K562 (cell line): Measurements from ENCODE around the gene CSRP2. TPM values are rescaled to one million over a fixed set of nuclear protein-coding genes. Genes with fewer than 3 reads are reported as not detected.

Experiments
- ATAC-seq: fragments of 200-7000 bp; cut with Tn5 transposase; 3 replicates; pipeline ENCODE4 v1.9.1; 2020; ENCODE audit warnings: moderate library complexity
- BruUV-seq: library from RNA; stranded (reverse); fragments of 400-500 nt; replicated peaks from 2 replicates; lab custom pipeline; 2021; lab: Mats Ljungman, UMichigan
- CTCF ChIA-PET: fragments of 300-600 bp; formaldehyde crosslinking; extraction: SDS; loops from one replicate; lab custom pipeline; 2021; ENCODE audit warnings: low intra/inter-chr PET ratio; lab: Yijun Ruan, JAX
- POLR2A ChIA-PET: fragments of 300-600, 350-650 bp; sonication (Branson Sonifier 250); formaldehyde crosslinking; extraction: SDS; loops from one replicate; lab custom pipeline; 2021; ENCODE audit warnings: antibody characterized with exemption, inconsistent platforms; lab: Yijun Ruan, JAX
- DNase-seq, 4 experiments: peaks; one replicate each; pipeline versions ENCODE4 v3.0.0 to v3.0.0-alpha.2; 2011 to 2018; ENCODE audit warnings: low spot score in 3 of 4, mixed read lengths in 3 of 4; ENCODE audit errors: extremely low read depth in 1 of 4
- FAIRE-seq: peaks from 2 replicates; lab custom pipeline; 2011; peaks lifted over from hg19 to GRCh38; lab: Jason Lieb, UNC
- H2AFZ ChIP-seq: 2 replicates; pipeline ENCODE4 v1.6.0; 2011; ENCODE audit warnings: low read depth, low read length, control low read depth, inconsistent platforms
- H3K27ac ChIP-seq: fragments of 200-600 bp; 3 replicates; pipeline ENCODE4 v1.8.0; 2011; ENCODE audit warnings: low read depth, mild to moderate bottlenecking, control low read depth, inconsistent platforms, low read length, moderate library complexity, mixed read lengths; ENCODE audit errors: extremely low read depth
- H3K27me3 ChIP-seq, 2 experiments: fragments of 300-600 bp in 1 of 2; 2 replicates in 1 of 2; 3 replicates in 1 of 2; pipeline versions ENCODE4 v1.6.0 to v1.8.0; 2011; ENCODE audit warnings: inconsistent platforms in 2 of 2, low read length in 2 of 2, mild to moderate bottlenecking in 1 of 2, mixed read lengths in 1 of 2, moderate library complexity in 1 of 2; ENCODE audit not compliant: control insufficient read depth in 2 of 2, insufficient read depth in 2 of 2
- H3K36me3 ChIP-seq: fragments of 300-600 bp; 3 replicates; pipeline ENCODE4 v1.8.0; 2011; ENCODE audit warnings: mild to moderate bottlenecking, low read length, inconsistent platforms; ENCODE audit not compliant: control insufficient read depth, insufficient read depth
- H3K4me1 ChIP-seq, 2 experiments: fragments of 200-600 bp in 1 of 2; replicated peaks in 1 of 2; 2 replicates in 1 of 2; 3 replicates in 1 of 2; pipeline versions ENCODE4 v1.5.1 to v1.8.0; 2011; ENCODE audit warnings: inconsistent platforms in 2 of 2, low read length in 2 of 2, mild to moderate bottlenecking in 1 of 2, mixed read lengths in 1 of 2, moderate library complexity in 1 of 2; ENCODE audit not compliant: control insufficient read depth in 2 of 2, insufficient read depth in 2 of 2
- H3K4me2 ChIP-seq: 2 replicates; pipeline ENCODE4 v1.6.1; 2011; ENCODE audit warnings: low read length, control low read depth, inconsistent platforms, mixed read lengths; ENCODE audit not compliant: insufficient read depth
- H3K4me3 ChIP-seq: fragments of 200-600 bp; sonication (generic), shearing (Covaris generic); 2 replicates; pipeline ENCODE4 v1.5.1; 2016; ENCODE audit warnings: control low read depth, inconsistent platforms
- H3K79me2 ChIP-seq: fragments of 200-600 bp; 3 replicates; pipeline ENCODE4 v1.8.0; 2011; ENCODE audit warnings: low read length, inconsistent platforms; ENCODE audit not compliant: control insufficient read depth, insufficient read depth
- H3K9ac ChIP-seq, 2 experiments: 2 replicates each; pipeline versions ENCODE4 v1.6.0 to v1.6.1; 2011; ENCODE audit warnings: low read depth in 2 of 2, low read length in 2 of 2, control low read depth in 1 of 2, inconsistent platforms in 1 of 2, mild to moderate bottlenecking in 1 of 2, mixed read lengths in 1 of 2; ENCODE audit not compliant: insufficient read depth in 1 of 2
- H3K9me1 ChIP-seq: one replicate; pipeline ENCODE4 v1.6.0; 2011; ENCODE audit warnings: inconsistent platforms, mild to moderate bottlenecking, low read length, moderate library complexity; ENCODE audit not compliant: control insufficient read depth, insufficient read depth
- H3K9me3 ChIP-seq: replicated peaks from 2 replicates; pipeline ENCODE4 v1.5.1; 2011; ENCODE audit warnings: low read depth, low read length, inconsistent platforms; ENCODE audit not compliant: control insufficient read depth, insufficient read depth
- H4K20me1 ChIP-seq: replicated peaks from 2 replicates; pipeline ENCODE4 v1.6.1; 2011; ENCODE audit warnings: low read length, inconsistent platforms, mixed read lengths; ENCODE audit not compliant: control insufficient read depth, insufficient read depth
- ETV5 ChIP-seq: sonication (generic); formaldehyde crosslinking; IDR thresholded peaks from 2 replicates; pipeline ENCODE4 v1.4.0; 2020; ENCODE audit warnings: low read depth, mild to moderate bottlenecking, missing genetic modification reagents
- HNRNPUL1 ChIP-seq: fragments of 200-400 bp; formaldehyde crosslinking; IDR thresholded peaks from 2 replicates; pipeline ENCODE4 v1.6.1; 2017; ENCODE audit warnings: low read length
- THRA ChIP-seq: fragments of 450-650 bp; IDR thresholded peaks from 2 replicates; pipeline ENCODE4 v1.6.1; 2017; ENCODE audit warnings: mild to moderate bottlenecking, moderate library complexity
- WGBS: fragments of 100-300 bp; shearing (Covaris generic); methylation state at CpG from one replicate; pipeline ENCODE4 v1.1.6; 2016; ENCODE audit warnings: low coverage, mixed read lengths; ENCODE audit not compliant: insufficient coverage; ENCODE audit errors: missing lambda C conversion rate; 5-methylcytosine and 5-hydroxymethylcytosine counted together
- in situ Hi-C: fragments of 300-500 bp; cut with MboI; formaldehyde crosslinking; loops from 4 replicates; pipeline ENCODE4 v1.15.0; 2018; ENCODE audit warnings: inconsistent platforms, mixed read lengths
- intact Hi-C: fragments of 100-400 bp; cut with micrococcal nuclease; formaldehyde crosslinking; loops from 2 replicates; pipeline ENCODE4 v1.14.2; 2022
- polyA plus RNA-seq, 8 experiments: library from polyadenylated mRNA; depleted of rRNA in 4 of 8; stranded (reverse) in 5 of 8; unstranded in 3 of 8; fragments of >200 nt; fragmentation: Nextera tagmentation in 2 of 8; fragmentation: Illumina TruSeq in 1 of 8; extraction: Ambion mirVana in 2 of 8; extraction: Trizol in 1 of 8; gene quantifications; 2 replicates each; pipeline versions ENCODE4 v1.2.1 to v1.2.3, GENCODE V29; 2011 to 2014; ENCODE audit warnings: inconsistent platforms in 1 of 8, missing spikeins in 1 of 8
- total RNA-seq, 7 experiments: library from RNA; depleted of rRNA in 6 of 7; stranded (reverse); fragments of >200 nt in 6 of 7; fragmentation: Illumina TruSeq in 2 of 7; extraction: Trizol in 2 of 7; gene quantifications; 2 replicates each; pipeline versions ENCODE4 v1.2.1 to v1.2.3, GENCODE V29; 2011 to 2021; ENCODE audit warnings: low replicate concordance in 1 of 7
- TF ChIP-seq, protein P1 (sequence below): sonication (generic); formaldehyde crosslinking; IDR thresholded peaks from 2 replicates; pipeline ENCODE4 v1.8.1; 2023; ENCODE audit warnings: mild to moderate bottlenecking, missing genetic modification reagents
- TF ChIP-seq, protein P2 (sequence below): fragments of 450-650 bp; formaldehyde crosslinking; conservative IDR thresholded peaks from 2 replicates; pipeline ENCODE4 v1.4.0; 2022; ENCODE audit warnings: mild to moderate bottlenecking, missing genetic modification characterization

Gene CSRP2
- total and polyA plus RNA-seq, 9 of the 15 experiments (the other 6 are each of a cell fraction or from before 2014, with no cell fraction given): 0.32 to 6.2 (median 2.3) TPM

- BruUV-seq: no TSS peak
- no peaks in the 10 kb centered on the region for H4K20me1 ChIP-seq
- FAIRE-seq (no peak), DNase-seq (no peak), ATAC-seq (no peak)
- H2AFZ ChIP-seq: no peak overlapping the region
- ChIA-PET POLR2A (no interaction called here), CTCF (no interaction called here)
- intact Hi-C loops (no loop called here), in situ Hi-C loops (no loop called here)
- WGBS: 0% methylated on average over 1 of the region's 1 CpG
- H3K9me1 ChIP-seq: no peaks in the 10 kb centered on the region
- no peak overlapping the region for H3K4me3 ChIP-seq
- no peaks in the 10 kb centered on the region for H3K9me3 ChIP-seq
- peaks cover 0 to 6% of the 10 kb centered on the region in 2 experiments; a peak in 4 of 5 replicates for H3K27me3 ChIP-seq
- no peaks in the 10 kb centered on the region for H3K36me3 ChIP-seq
- H3K27ac ChIP-seq: no peak overlapping the region
- no peak overlapping the region for H3K9ac ChIP-seq
- no peak overlapping the region for H3K4me2 ChIP-seq
- TF ChIP-seq ETV5 (CRISPR knock-in tag) (no peak), THRA (no peak), HNRNPUL1 (no peak)
- TF ChIP-seq, protein P1, sequence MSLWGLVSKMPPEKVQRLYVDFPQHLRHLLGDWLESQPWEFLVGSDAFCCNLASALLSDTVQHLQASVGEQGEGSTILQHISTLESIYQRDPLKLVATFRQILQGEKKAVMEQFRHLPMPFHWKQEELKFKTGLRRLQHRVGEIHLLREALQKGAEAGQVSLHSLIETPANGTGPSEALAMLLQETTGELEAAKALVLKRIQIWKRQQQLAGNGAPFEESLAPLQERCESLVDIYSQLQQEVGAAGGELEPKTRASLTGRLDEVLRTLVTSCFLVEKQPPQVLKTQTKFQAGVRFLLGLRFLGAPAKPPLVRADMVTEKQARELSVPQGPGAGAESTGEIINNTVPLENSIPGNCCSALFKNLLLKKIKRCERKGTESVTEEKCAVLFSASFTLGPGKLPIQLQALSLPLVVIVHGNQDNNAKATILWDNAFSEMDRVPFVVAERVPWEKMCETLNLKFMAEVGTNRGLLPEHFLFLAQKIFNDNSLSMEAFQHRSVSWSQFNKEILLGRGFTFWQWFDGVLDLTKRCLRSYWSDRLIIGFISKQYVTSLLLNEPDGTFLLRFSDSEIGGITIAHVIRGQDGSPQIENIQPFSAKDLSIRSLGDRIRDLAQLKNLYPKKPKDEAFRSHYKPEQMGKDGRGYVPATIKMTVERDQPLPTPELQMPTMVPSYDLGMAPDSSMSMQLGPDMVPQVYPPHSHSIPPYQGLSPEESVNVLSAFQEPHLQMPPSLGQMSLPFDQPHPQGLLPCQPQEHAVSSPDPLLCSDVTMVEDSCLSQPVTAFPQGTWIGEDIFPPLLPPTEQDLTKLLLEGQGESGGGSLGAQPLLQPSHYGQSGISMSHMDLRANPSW: no peak
- TF ChIP-seq, protein P2, sequence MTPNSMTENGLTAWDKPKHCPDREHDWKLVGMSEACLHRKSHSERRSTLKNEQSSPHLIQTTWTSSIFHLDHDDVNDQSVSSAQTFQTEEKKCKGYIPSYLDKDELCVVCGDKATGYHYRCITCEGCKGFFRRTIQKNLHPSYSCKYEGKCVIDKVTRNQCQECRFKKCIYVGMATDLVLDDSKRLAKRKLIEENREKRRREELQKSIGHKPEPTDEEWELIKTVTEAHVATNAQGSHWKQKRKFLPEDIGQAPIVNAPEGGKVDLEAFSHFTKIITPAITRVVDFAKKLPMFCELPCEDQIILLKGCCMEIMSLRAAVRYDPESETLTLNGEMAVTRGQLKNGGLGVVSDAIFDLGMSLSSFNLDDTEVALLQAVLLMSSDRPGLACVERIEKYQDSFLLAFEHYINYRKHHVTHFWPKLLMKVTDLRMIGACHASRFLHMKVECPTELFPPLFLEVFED (CRISPR knock-in tag): no peak
- H3K4me1 ChIP-seq: peaks cover 0 to 16% of the 10 kb centered on the region in 2 experiments; a peak in 3 of 5 replicates
- no peaks in the 10 kb centered on the region for H3K79me2 ChIP-seq
These were observed 3.5 kb upstream of the CSRP2 start for GRCh38 chr12:76882367-76882766.
